Measurements from ENCODE around the gene RSAD2. TPM values are rescaled to one million over a fixed set of nuclear protein-coding genes. Genes with fewer than 3 reads are reported as not detected.
A peak's percentile ranks its signal among the peaks of the same experiment; 100 is the strongest.

Gene RSAD2
- total RNA-seq, 1 donor from 2014 or later: 2.0 TPM

GRCh38 chr2:6915399-6915798 is 37.8 kb downstream of the RSAD2 start:
- no peak for DNase-seq (ENCODE audit: low spot score)
- Mint-ChIP-seq H3K27me3 (ENCODE audit: low read depth) (peaks cover 2% of the 10 kb centered on the region), H3K27ac (no peak overlapping the region), H3K4me1 (ENCODE audit: low read depth) (peaks cover 62% of the 10 kb centered on the region), H3K36me3 (ENCODE audit: low read depth) (peaks cover 54% of the 10 kb centered on the region), H3K9me3 (no peaks in the 10 kb centered on the region), H3K4me3 (ENCODE audit: low read depth) (no peak overlapping the region)
- intact Hi-C loops (cut with micrococcal nuclease): loop anchor here (1.0 to 5.0 kb wide), 2 partner anchors 18 to 97 kb away; no protein-coding TSS in a partner anchor

- H3K27me3 Mint-ChIP-seq (ENCODE audit: low read depth): peaks cover 2% of the 10 kb centered on the region
- DNase-seq (ENCODE audit: low spot score): no peak
- H3K36me3 Mint-ChIP-seq (ENCODE audit: low read depth): peaks cover 57% of the 10 kb centered on the region
- intact Hi-C loops (cut with micrococcal nuclease): loop anchor here (5.0 kb wide), 1 partner anchor 96 kb away; no protein-coding TSS in a partner anchor
- no peaks in the 10 kb centered on the region for H3K9me3 Mint-ChIP-seq
- peak overlapping the region; percentile 60 for H3K4me3 Mint-ChIP-seq (ENCODE audit: low read depth)
- peaks cover 55% of the 10 kb centered on the region for H3K4me1 Mint-ChIP-seq (ENCODE audit: low read depth)
- no peak overlapping the region for H3K27ac Mint-ChIP-seq
Observed at GRCh38 chr2:6916224-6916623, 38.6 kb downstream of the RSAD2 start.

- intact Hi-C loops (cut with micrococcal nuclease): loop anchor here (5.0 kb wide), 1 partner anchor 96 kb away; no protein-coding TSS in a partner anchor
- no peak for DNase-seq (ENCODE audit: low spot score)
- peaks cover 54% of the 10 kb centered on the region for H3K4me1 Mint-ChIP-seq (ENCODE audit: low read depth)
- peaks cover 2% of the 10 kb centered on the region for H3K27me3 Mint-ChIP-seq (ENCODE audit: low read depth)
- no peaks in the 10 kb centered on the region for H3K9me3 Mint-ChIP-seq
- peaks cover 55% of the 10 kb centered on the region for H3K36me3 Mint-ChIP-seq (ENCODE audit: low read depth)
- peak overlapping the region; percentile 60 for H3K4me3 Mint-ChIP-seq (ENCODE audit: low read depth)
- no peak overlapping the region for H3K27ac Mint-ChIP-seq
Observed at GRCh38 chr2:6916736-6917070, 39.1 kb downstream of the RSAD2 start.

- Mint-ChIP-seq H3K4me1 (ENCODE audit: low read depth) (peaks cover 54% of the 10 kb centered on the region), H3K27me3 (ENCODE audit: low read depth) (peaks cover 2% of the 10 kb centered on the region), H3K4me3 (ENCODE audit: low read depth) (peak within 1 kb of the TSS; percentile 75), H3K36me3 (ENCODE audit: low read depth) (peaks cover 52% of the 10 kb centered on the region), H3K9me3 (no peaks in the 10 kb centered on the region), H3K27ac (peak within 1 kb of the TSS; percentile 47)
- intact Hi-C loops (cut with micrococcal nuclease): loop anchor here (5.0 kb wide), 1 partner anchor 95 kb away; no protein-coding TSS in a partner anchor
- peak; percentile 67 for DNase-seq (ENCODE audit: low spot score)
Observed at GRCh38 chr2:6917071-6917760, 39.6 kb downstream of the RSAD2 start, which contains the start of gene RNF144A. Gene RNF144A (plus strand): TSS chr2:6917412. CDS start chr2:6996927, 79,515 bp downstream.

DNA sequence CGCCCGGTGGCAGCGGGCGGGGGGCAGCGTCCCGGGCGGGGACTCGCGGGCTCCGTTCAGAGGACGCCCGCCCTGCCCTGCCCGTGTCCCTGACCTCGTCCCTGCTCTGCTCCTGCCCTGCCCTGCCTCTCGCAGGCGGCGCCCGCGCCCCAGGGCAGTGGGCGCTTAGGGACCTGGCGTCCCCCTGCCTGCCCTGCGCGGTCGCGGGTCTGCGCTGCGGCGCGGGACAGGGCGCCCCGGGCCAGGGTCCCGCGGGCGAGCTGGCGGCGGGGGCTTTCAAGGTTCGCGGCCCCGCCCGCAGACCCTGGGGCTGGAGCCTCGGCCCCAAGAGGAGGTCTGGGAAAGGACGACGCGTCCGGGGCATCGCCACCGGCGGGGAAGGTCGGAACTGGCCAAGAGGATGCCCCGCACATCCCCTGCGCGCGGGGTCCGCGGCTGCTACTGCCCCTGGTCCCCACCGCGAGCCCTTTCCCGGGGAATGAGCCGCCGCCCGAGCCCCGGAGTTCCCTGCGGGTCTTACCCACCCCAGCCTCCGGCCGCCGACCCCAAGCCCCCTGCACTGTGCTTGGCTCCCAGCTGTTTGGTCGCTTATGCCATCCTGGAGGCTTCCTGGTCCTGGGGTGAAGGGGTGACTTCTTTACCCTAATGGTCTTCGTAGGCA is 40.3 kb downstream of the RSAD2 start:
- Mint-ChIP-seq H3K27me3 (ENCODE audit: low read depth) (peaks cover 2% of the 10 kb centered on the region), H3K4me3 (ENCODE audit: low read depth) (peak overlapping the region; percentile 75), H3K36me3 (ENCODE audit: low read depth) (peaks cover 45% of the 10 kb centered on the region), H3K4me1 (ENCODE audit: low read depth) (peaks cover 47% of the 10 kb centered on the region), H3K27ac (no peak overlapping the region), H3K9me3 (no peaks in the 10 kb centered on the region)
- DNase-seq (ENCODE audit: low spot score): no peak
- intact Hi-C loops (cut with micrococcal nuclease): loop anchor here (5.0 kb wide), 1 partner anchor 94 kb away; no protein-coding TSS in a partner anchor

- Mint-ChIP-seq H3K4me1 (ENCODE audit: low read depth) (peaks cover 45% of the 10 kb centered on the region), H3K4me3 (ENCODE audit: low read depth) (no peak overlapping the region), H3K27ac (no peak overlapping the region), H3K9me3 (no peaks in the 10 kb centered on the region), H3K27me3 (ENCODE audit: low read depth) (peaks cover 2% of the 10 kb centered on the region), H3K36me3 (ENCODE audit: low read depth) (peaks cover 45% of the 10 kb centered on the region)
- no peak for DNase-seq (ENCODE audit: low spot score)
- intact Hi-C loops (cut with micrococcal nuclease): loop anchor here (5.0 kb wide), 1 partner anchor 92 kb away; no protein-coding TSS in a partner anchor
Observed at GRCh38 chr2:6919901-6920742, 42.5 kb downstream of the RSAD2 start.

GRCh38 chr2:6920743-6921064 is 43.1 kb downstream of the RSAD2 start:
- peaks cover 44% of the 10 kb centered on the region for H3K4me1 Mint-ChIP-seq (ENCODE audit: low read depth)
- DNase-seq (ENCODE audit: low spot score): no peak
- no peak overlapping the region for H3K4me3 Mint-ChIP-seq (ENCODE audit: low read depth)
- peaks cover 2% of the 10 kb centered on the region for H3K27me3 Mint-ChIP-seq (ENCODE audit: low read depth)
- H3K9me3 Mint-ChIP-seq: no peaks in the 10 kb centered on the region
- peaks cover 49% of the 10 kb centered on the region for H3K36me3 Mint-ChIP-seq (ENCODE audit: low read depth)
- H3K27ac Mint-ChIP-seq: no peak overlapping the region
- intact Hi-C loops (cut with micrococcal nuclease): no loop called here

DNA sequence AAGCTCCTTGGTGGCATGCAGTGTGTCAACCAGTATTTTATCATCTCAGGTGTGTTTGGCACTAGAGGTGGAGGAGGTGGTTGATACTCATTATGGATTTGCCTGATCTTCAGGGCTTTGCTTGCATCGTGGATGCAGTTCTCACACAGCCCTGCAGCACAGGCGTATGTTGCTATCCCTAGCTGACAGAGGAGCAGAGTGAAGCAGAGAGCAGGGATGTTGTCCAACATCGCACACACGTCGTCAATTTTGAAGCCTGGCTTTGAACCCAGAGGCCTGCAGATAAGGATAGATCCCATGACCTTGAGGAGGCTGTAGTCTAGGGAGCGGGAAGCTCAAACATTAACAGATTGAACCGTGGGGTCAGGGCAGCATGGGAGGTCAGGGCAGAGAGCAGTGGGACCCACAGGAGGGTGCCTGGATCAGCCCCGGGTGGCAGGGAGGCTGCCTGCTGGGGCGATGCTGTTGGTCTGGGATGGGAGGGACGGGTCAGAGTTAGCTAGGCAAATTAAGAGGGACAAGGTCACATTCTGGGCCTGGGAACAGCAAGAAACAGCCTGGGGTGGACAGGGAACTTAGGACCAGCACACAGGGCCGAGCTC is 43.8 kb downstream of the RSAD2 start:
- peaks cover 56% of the 10 kb centered on the region for H3K36me3 Mint-ChIP-seq (ENCODE audit: low read depth)
- no peak overlapping the region for H3K27ac Mint-ChIP-seq
- intact Hi-C loops (cut with micrococcal nuclease): no loop called here
- H3K4me3 Mint-ChIP-seq (ENCODE audit: low read depth): no peak overlapping the region
- no peaks in the 10 kb centered on the region for H3K27me3 Mint-ChIP-seq (ENCODE audit: low read depth)
- no peaks in the 10 kb centered on the region for H3K9me3 Mint-ChIP-seq
- DNase-seq (ENCODE audit: low spot score): no peak
- H3K4me1 Mint-ChIP-seq (ENCODE audit: low read depth): peaks cover 39% of the 10 kb centered on the region

GRCh38 chr2:6922201-6922656 is 44.7 kb downstream of the RSAD2 start:
- intact Hi-C loops (cut with micrococcal nuclease): no loop called here
- H3K4me3 Mint-ChIP-seq (ENCODE audit: low read depth): no peak overlapping the region
- H3K27me3 Mint-ChIP-seq (ENCODE audit: low read depth): no peaks in the 10 kb centered on the region
- peaks cover 36% of the 10 kb centered on the region for H3K4me1 Mint-ChIP-seq (ENCODE audit: low read depth)
- no peak overlapping the region for H3K27ac Mint-ChIP-seq
- no peak for DNase-seq (ENCODE audit: low spot score)
- peaks cover 64% of the 10 kb centered on the region for H3K36me3 Mint-ChIP-seq (ENCODE audit: low read depth)
- H3K9me3 Mint-ChIP-seq: peaks cover 4% of the 10 kb centered on the region

- H3K9me3 Mint-ChIP-seq: peaks cover 8% of the 10 kb centered on the region
- intact Hi-C loops (cut with micrococcal nuclease): no loop called here
- H3K27ac Mint-ChIP-seq: no peak overlapping the region
- H3K4me1 Mint-ChIP-seq (ENCODE audit: low read depth): peaks cover 38% of the 10 kb centered on the region
- no peak overlapping the region for H3K4me3 Mint-ChIP-seq (ENCODE audit: low read depth)
- DNase-seq (ENCODE audit: low spot score): no peak
- no peaks in the 10 kb centered on the region for H3K27me3 Mint-ChIP-seq (ENCODE audit: low read depth)
- peaks cover 74% of the 10 kb centered on the region for H3K36me3 Mint-ChIP-seq (ENCODE audit: low read depth)
Observed at GRCh38 chr2:6923319-6923718, 45.7 kb downstream of the RSAD2 start.

DNA sequence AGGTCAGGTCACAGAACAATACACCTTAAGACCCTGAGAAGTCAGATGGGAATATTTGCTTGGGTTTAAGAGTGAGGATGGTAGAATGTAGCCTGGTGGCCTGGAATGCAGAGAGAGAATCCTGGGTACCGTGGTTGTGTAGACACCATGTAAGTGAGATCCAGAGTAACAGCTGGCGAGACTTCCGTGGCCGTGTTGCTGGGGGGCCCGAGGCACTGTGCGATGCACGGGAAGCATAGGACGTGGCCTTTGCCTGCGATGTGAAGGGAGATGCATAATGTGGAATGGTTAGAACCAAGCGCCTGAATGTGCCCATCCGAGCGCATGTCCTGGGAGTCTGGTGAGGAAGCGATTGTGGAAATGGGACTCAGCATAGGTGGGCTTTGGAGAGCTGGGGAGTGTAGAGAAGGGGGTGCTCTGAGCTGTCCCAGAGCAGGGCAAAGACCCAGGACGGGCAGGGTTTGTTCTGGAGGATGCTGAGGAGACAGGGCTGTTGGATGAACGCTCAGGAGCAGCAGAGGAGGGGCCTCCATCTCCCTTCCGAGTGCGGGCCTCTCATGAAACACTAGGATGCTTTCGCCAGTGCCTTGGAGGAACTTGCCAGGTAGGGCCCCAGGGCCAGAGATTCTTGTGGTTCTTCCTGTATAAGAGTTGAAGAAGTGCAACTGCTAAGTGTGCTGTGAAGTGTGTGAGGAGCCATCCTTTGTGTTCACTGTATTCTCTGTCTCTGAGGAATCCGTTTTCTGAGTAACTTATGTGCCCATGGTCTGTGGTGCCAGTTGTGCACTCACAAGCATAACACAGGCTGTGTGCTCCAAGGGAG is 46.7 kb downstream of the RSAD2 start:
- no peak overlapping the region for H3K4me3 Mint-ChIP-seq (ENCODE audit: low read depth)
- DNase-seq (ENCODE audit: low spot score): no peak
- H3K4me1 Mint-ChIP-seq (ENCODE audit: low read depth): peaks cover 41% of the 10 kb centered on the region
- peaks cover 75% of the 10 kb centered on the region for H3K36me3 Mint-ChIP-seq (ENCODE audit: low read depth)
- intact Hi-C loops (cut with micrococcal nuclease): no loop called here
- H3K27ac Mint-ChIP-seq: no peak overlapping the region
- no peaks in the 10 kb centered on the region for H3K27me3 Mint-ChIP-seq (ENCODE audit: low read depth)
- peaks cover 14% of the 10 kb centered on the region for H3K9me3 Mint-ChIP-seq
